ENCODE data around the gene APOBEC3C.
A peak's percentile ranks its signal among the peaks of the same experiment; 100 is the strongest.
"Not testable (repeated sequence)": the region's sequence is repeated elsewhere in the genome, so short reads cannot be mapped to it uniquely, and the experiment has no call there.

APOBEC3C gene

DNA sequence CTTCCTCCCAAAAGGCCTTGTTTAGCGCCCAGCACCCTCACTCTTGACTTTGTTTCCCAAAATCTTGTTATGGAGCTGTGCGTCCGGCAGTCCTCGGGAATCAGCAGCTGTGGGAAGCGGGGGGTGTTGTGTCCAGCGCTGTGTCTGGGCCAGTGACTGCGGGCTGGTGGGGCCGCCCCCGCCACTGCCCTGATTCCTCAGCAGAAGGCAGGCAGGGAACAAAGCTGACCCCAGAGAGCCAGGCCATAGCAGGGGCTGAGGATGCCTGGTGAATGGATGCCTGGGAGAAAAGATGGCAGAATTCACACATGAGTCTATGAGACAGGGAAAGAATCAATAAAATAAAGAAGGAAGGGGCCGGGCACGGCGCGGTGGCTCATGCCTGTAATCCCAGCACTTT is 2.5 kb downstream of the APOBEC3C start:
- TF ChIP-seq, protein P1, sequence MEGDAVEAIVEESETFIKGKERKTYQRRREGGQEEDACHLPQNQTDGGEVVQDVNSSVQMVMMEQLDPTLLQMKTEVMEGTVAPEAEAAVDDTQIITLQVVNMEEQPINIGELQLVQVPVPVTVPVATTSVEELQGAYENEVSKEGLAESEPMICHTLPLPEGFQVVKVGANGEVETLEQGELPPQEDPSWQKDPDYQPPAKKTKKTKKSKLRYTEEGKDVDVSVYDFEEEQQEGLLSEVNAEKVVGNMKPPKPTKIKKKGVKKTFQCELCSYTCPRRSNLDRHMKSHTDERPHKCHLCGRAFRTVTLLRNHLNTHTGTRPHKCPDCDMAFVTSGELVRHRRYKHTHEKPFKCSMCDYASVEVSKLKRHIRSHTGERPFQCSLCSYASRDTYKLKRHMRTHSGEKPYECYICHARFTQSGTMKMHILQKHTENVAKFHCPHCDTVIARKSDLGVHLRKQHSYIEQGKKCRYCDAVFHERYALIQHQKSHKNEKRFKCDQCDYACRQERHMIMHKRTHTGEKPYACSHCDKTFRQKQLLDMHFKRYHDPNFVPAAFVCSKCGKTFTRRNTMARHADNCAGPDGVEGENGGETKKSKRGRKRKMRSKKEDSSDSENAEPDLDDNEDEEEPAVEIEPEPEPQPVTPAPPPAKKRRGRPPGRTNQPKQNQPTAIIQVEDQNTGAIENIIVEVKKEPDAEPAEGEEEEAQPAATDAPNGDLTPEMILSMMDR (IDR thresholded peaks at IDR 0.05; ENCODE audit: insufficient read depth, low read depth, low read length, missing control alignments), result no peak
- H3K4me3 ChIP-seq (ENCODE audit: low read length), result no peak overlapping the region
- DNase-seq (ENCODE audit: low read depth), result no peak

DNA sequence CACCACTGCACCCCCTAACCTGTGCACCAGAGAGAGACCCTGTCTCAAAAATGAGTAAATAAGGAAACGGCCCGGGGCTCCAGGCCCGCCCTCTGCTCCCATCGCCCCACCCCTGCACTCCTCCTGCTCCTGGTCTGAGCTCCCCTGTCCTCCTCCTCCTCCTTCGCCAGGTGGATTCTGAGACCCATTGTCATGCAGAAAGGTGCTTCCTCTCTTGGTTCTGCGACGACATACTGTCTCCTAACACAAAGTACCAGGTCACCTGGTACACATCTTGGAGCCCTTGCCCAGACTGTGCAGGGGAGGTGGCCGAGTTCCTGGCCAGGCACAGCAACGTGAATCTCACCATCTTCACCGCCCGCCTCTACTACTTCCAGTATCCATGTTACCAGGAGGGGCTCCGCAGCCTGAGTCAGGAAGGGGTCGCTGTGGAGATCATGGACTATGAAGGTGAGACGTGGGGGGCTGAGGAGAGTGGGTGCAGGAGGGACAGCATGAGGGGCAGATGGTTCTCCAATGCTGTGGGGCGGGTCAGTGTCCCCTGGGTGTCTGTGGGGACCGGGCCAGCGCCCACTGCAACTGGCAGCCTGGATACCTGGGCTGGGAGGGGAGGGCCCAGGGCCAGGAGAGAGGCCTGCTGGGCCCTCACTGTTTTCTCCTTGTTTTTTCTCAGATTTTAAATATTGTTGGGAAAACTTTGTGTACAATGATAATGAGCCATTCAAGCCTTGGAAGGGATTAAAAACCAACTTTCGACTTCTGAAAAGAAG is 3.7 kb downstream of the APOBEC3C start:
- DNase-seq (ENCODE audit: low read depth), result no peak
- H3K4me3 ChIP-seq (ENCODE audit: low read length), result no peak overlapping the region
- TF ChIP-seq, protein P1 (IDR thresholded peaks at IDR 0.05; ENCODE audit: insufficient read depth, low read depth, low read length, missing control alignments), result no peak

DNA sequence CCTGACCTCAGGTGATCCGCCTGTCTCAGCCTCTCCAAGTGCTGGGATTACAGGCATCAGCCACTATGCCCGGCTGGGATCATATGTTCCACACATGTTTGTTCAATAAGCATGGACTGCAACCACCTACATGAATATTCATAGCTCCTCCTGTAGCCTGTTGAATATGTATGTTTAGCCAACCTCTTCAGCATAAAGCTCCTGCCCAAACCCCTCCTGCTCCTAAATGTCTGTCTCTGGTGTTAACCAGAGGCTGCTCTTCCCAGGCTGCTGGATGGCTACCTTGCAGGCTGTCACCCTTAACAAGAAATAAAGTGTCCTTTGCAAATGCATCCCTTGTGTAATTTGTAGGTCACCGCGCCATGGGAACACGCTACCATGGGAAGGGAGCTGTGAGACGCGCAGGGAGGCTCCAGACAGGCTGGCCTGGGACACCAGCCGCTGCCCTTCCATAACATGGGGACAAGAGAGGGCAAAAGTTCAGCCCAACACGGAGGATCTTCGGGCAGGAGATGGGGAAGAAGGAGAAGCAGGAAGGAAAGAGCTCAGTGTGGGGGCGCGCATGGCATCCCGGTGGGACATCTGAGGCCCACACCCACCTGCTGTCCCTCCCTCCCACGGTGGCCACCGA is 6.1 kb downstream of the APOBEC3C start:
- peak; percentile 6 for DNase-seq (ENCODE audit: low read depth)
- not testable (repeated sequence) for H3K4me3 ChIP-seq (ENCODE audit: low read length)

DNA sequence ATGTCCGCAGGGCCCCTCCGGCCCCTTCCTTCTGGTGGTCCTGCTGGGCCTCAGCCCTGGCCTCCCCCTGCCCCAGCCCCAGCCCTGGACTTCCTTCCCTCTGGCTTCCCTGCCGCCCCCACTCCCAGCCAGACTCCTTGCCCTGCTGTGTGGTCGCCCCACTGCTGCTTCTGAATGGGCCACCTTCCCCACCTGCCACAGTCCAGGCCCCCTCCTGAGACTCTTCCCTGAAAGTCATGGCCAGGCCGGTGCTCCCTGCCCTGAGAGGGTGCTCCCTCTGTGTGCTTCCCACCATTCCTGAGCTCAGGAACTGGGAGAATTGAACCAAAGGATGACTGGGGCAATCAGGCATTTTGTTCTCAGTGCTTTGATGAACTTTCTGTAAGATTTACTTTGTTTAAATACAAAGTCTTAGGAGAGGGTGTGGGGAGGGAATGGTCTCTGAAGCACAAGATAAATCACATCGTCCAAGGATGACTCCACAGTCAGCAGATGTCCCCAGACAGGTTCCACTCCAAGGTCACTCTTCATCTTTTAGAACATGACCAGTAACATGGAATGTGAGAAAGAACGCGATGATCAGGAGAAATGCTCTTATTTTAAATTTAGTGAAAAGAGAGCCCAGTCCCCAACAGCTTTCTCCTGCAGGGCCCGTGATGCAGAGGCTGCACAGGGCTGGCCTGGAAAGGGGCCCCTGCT is 7.6 kb downstream of the APOBEC3C start:
- H3K4me3 ChIP-seq (ENCODE audit: low read length), result no peak overlapping the region
- TF ChIP-seq, protein P1 (IDR thresholded peaks at IDR 0.05; ENCODE audit: insufficient read depth, low read depth, low read length, missing control alignments), result no peak
- DNase-seq (ENCODE audit: low read depth), result no peak

DNA sequence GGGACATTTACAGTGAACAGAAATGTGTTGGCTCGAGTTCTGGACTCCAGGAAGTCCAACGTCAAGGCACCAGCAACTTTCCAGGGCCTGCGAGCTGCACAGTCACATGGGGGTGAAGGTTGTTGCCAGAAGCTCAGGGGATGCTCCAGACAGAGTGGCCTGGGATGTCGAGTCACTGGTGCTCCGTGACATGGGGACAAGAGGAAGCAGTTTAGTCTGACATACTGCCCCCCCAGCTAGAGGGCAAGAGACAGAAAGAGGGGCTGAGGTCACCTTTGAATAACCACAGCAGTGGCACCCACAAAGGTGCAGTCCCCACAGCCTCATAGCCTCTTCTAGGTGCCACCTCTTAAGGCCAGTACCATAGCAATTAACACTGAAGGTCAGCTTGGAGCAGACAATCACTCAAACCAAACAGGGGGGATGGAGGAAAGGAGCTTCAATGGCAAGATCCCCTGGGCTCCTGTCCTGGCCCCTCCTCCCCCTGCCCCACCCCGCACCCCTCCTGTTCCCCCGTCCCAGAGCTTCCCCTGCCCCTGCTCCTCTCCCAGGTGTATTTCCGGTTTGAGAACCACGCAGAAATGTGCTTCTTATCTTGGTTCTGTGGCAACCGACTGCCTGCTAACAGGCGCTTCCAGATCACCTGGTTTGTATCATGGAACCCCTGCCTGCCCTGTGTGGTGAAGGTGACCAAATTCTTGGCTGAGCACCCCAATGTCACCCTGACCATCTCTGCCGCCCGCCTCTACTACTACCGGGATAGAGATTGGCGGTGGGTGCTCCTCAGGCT is 10.7 kb downstream of the APOBEC3C start:
- TF ChIP-seq, protein P1 (IDR thresholded peaks at IDR 0.05; ENCODE audit: insufficient read depth, low read depth, low read length, missing control alignments), result no peak
- H3K4me3 ChIP-seq (ENCODE audit: low read length), result no peak overlapping the region
- DNase-seq (ENCODE audit: low read depth), result no peak

DNA sequence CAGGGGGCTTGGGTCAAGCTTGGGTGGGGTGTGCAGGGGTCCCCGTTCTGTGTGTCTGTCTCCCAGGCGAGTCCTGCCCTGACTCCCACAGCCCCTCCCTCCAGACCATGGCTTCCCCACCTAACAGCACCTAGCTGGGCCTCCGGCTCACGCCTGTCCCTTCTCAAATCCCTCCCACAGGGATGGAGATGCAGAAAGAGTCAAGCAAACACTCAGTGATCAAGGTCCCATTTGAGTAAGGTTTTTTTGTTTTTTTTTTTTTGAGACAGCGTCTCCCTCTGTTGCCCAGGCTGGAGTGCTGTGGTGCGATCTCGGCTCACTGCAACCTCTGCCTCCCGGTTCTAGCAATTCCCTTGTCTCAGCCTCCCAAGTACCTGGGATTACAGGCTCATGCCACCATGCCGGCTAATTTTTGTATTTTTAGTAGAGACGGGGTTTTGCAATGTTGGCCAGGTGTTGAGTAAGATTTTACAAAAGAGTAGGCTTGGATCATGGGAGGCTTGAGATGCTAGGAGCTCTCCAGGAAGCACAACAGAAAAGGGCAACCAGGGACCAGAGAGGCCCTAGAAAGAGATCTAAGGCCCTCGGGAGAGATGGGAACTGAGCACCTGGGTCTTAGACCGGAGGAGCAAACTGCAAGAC is 12.6 kb downstream of the APOBEC3C start:
- DNase-seq (ENCODE audit: low read depth), result no peak
- H3K4me3 ChIP-seq (ENCODE audit: low read length), result no peak overlapping the region
- TF ChIP-seq, protein P1 (IDR thresholded peaks at IDR 0.05; ENCODE audit: insufficient read depth, low read depth, low read length, missing control alignments), result no peak

Data from epithelial cell of esophagus (primary cell).